ENCODE measurements around the gene ACTRT2.
A peak's percentile ranks its signal among the peaks of the same experiment; 100 is the strongest.

The ACTRT2 gene

DNA sequence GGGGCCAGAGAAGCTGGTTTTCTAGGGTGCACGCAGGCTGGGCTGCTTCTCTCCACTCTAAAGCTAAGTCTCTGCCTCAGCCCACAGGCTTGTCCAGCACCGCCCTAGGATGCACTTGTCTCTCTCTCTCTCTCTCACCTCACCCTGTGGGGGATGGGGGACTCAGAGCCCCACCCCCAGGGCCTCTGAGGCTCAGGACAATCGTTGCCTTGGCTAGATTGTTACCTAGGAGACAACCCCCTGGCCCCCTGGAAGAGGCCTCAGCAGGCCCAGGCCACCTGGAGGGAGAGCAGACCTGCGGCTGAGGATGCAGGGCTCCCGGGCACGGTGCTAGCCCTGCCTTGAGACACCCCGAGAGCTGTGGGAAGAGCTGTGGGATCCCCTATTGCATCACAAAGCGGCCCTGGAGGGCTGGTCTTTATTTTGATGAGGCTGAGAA, at the start of gene ACTRT2:
ACTRT2 (plus strand) TSS at position 235 of the 439 bp plus-strand sequence. CDS start 220 bp downstream, outside the sequence.
- no peak for DNase-seq

DNA sequence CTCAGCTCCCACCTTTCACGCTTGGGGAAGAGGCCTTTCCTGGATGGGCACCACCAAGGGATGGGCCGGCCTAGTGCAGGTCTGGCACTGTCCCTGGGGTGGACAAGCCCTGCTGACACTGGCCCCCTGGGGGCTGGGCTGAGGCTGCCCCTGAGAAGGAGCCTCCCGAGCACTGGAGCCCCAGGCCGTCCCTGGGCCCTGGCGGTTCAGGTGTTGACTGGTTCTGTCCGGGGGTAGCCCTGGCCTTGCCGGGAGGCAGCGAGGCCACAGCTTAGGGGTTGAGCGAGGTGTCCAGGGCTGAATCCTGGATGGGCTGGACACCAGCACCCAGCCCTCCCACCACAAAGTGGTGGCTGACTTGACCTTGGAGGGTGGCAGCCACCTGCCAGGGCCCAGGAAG, 49.7 kb upstream of the ACTRT2 start:
- DNase-seq, result no peak

DNA sequence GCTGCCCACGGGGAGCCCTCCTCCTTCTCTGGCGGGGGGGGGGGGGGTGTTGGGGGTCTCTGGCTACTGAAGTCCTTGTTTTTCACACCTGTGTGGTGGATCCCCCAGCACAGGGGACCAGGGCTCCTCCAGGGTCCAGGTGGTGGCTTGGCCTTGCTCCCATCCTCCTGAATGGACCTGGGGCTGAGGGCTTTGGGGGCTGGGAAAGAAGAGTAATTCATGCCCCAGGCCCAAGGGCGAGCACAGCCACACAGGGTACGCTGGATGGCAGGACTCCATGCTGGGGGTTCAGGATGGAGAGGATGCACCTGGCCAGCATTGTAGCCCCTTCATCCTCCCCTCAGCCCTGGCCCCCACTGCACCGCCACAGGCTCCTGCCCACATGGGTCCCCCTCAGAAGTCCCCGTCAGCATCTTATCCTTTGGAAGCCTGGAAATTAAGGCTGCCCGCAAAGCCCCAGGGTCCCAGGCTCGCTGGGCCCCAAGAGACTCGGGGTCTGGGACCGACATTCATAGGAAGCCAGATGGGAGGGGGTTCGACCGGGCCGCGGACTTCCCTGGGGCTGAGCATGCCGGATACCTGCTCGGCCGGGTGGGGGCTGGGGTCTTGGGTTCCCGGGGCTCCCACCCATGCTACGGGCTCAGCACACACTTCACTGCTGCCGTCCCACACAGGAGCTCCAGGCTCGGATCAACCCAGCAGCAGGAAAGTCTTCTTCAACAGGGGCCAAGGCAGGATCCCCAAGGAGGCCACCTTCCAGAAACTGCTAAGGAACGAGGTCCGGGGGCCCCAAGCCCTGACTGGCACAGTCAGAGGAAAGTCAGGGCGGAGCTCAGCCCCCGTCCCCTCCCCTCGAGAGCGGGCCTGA, 49.0 kb upstream of the ACTRT2 start:
- no peak for DNase-seq

DNA sequence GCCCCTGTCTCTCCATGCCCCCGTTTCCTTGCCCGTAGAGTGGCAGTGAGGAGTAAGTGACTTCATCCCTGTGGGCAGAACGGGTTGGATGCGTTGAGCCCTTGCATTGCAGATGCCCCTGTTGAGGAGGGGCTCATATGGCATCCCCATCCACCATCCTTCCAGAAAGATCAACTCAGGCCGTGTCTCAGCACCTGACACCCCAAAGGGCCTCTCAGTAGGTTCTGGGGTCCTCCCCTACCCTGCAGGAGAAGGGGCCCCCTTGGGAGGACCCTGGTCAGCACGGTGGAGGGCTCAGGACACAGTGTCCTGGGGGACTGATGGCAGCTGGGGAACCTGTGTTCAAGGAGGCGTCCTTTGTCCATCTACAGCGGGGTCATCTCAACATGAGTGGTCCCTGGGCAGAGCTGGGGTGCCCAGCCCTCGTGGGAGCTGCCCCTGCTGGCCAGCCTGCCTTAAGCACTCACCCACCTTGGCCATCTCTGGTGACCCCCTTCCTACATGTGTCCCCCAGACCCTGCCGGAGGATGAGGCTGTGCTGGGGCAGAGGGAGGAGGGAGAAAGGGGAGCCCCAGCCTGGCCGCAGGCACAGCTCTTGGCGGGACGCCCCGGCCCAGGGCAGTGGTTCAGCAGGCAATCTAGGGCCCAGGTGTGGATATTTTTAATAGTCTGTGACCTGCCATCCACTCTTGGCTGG, 48.2 kb upstream of the ACTRT2 start:
- DNase-seq, result no peak

DNA sequence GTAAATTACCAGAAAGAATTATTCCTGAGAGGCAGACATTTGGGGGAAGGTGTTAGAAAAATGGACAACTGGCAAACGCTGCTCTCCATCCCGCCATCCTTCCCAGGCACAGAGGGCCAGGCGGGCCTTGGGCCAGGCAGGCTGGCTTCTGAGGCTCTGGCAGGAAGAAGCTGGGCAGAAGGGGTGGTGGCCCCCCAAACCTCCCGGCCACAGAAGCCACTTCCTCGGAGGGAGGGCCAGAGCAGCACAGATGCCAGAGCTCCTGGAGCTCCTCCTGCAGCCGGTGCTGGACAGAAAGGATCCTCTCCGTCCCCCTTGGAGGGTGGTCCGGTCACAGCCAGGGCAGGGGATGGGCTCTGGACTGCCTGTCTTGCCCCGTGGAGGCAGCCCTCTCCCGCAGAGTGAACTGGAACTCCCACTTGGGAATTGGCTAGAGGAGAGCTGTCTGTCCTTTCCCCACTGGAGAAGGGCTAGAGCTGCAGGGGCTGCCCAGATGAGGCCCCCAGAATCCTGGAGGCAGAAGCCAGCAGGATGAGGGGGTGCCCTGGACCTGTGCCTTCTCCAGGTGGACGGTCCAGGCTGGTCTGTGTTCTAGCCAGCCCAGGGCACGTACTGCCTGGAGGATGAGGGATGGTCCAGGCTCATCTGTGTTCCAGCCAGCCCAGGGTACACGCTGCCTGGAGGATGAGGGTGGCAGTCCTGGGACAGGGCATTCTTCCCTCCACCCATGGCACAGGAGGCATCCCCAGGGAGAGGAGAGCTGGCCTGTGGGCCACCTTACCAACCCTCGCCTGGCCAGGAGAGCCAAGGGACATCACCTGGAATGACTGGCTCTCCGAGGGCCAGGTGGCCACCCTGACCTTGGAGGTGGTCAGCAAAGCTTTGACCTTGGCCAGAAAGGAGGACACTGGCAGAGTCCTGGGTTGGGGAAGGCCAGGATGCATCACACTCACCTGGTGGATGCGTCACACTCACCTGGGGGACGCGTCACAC, 47.4 kb upstream of the ACTRT2 start:
- DNase-seq, result no peak

DNA sequence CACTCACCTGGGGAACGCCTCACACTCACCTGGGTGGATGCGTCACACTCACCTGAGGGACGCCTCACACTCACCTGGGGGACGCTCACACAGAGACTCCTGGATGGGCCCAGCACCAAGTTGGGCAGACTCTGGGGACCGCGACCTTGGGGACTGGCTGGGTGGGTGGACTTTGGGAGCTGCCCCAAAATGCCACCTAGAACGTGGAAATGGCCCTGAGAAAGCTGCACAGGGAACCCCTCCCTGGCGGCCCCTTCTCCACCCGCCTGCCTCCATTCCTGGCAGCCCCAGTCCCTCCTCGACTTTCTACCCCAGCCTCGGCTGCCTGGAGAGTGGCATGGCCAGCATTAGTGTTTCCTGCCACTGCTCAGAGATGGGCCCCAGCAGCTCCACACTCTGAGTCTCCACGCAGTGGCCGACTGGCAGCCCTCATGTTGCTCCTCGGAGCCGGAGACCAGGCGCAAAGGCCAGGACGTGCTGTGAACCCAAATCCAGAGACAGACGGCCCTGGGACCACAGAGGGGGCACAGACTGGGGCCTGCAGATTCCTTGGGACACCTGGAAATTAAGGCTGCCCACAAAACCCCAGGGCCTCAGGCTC, 46.5 kb upstream of the ACTRT2 start:
- no peak for DNase-seq

DNA sequence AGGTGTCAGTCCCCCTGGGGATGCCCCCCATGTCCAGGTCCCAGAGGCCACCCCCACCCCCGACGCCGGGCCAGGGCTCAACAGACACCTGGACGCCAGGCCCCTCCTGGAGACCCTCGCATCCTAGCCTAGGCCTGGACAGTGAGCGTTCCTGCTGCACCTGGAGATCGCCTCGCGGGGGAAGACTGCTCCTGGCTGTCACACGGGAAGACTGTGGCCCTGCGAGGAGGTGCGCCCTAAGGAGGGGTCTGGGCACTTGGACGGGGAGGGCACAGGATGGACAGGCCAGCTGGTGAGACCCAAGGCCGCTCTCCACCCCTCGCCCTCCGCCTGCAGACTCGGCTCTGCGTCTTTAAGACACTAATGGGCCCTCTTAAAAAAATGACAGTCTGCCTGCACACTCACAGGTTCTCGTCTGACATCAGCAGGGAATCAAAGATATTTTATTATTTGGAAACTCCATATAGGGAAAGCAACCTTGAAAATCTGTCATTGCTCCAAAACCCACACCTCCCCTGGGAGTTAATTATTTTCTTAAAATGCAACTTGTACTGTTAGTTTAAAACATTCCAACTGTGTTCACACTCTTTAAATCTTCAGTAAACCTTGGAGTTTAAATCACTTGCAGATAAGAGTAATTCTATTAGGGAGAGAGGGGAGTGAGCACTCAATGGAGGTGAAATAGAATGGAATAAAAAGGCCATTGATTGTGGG, 45.6 kb upstream of the ACTRT2 start:
- DNase-seq, result no peak

DNA sequence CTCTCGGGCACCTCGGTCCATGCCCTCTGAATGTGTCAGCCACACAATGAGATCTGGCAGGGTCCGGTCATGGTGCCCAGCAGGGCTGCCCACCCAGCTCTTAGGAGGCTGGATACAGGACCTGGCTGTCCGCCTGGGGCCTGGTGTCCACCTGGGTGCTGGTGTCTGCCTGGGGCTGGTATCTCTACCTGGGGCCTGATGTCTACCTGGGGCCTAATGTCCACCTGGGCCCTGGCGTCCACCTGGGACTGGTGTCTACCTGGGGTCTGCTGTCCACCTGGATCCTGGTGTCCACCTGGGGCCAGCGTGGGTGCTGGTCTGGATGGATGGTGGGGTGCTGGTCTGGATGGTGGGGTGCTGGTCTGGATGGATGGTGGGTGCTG, 45.1 kb upstream of the ACTRT2 start:
- DNase-seq, result no peak

DNA sequence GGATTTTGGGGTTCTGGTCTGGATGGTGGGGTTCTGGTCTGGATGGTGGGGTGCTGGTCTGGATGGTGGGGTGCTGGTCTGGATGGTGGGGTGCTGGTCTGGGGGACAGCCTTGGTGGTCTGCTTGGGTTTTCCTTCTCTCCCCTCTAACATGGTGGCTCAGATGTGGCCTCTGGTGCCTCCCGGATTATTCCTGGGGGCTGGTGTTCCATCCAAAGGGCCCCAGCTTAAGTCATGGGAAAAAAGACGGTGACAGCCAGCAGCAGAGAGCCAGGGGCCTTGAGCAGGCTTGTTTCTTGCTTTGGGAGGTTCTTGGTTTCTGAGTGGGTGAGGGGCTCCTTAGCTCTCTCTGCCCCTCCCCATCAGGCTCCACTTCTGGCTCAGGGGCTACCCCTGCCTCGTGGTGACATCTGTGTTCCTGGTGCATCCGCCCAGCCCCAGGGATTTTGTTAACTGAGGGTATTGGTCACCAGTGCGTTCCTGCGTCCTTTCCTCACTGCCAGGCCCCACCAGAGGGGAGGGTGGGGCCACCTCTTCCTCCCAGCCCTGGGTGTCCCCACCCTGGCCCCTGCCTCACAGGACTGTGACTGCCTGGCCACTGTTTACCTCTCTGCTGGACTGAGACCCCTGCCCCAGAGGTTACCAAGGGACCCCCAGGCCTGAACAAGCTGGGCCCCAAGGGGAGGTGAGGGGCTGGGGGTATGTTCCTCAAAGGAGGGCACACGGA, 43.2 kb upstream of the ACTRT2 start:
- no peak for DNase-seq

DNA sequence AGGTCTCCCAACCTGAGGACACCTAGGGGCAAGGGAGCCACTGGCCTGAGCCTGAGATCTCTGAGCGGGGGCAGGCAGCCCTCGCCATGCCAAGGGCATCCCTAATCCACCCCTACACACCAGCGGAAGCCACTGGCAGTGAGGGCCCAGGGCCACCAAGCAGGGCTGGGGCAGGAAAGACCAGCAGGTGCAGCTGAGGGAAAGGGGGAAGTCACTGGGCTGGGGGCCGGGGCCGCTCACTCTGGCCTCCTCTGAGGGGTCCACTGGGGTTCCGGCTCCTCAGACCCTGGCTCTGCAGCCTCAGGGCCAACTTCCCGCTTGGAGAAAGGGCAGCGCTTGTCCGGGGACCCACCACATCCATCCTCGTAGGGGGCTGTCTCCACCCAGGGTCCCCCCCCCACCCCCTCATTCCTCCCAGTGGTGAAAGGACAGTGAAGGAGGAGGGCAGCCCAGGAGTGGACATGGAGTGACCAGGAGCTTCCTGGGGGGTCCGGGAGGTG, 42.5 kb upstream of the ACTRT2 start:
- no peak for DNase-seq

DNA sequence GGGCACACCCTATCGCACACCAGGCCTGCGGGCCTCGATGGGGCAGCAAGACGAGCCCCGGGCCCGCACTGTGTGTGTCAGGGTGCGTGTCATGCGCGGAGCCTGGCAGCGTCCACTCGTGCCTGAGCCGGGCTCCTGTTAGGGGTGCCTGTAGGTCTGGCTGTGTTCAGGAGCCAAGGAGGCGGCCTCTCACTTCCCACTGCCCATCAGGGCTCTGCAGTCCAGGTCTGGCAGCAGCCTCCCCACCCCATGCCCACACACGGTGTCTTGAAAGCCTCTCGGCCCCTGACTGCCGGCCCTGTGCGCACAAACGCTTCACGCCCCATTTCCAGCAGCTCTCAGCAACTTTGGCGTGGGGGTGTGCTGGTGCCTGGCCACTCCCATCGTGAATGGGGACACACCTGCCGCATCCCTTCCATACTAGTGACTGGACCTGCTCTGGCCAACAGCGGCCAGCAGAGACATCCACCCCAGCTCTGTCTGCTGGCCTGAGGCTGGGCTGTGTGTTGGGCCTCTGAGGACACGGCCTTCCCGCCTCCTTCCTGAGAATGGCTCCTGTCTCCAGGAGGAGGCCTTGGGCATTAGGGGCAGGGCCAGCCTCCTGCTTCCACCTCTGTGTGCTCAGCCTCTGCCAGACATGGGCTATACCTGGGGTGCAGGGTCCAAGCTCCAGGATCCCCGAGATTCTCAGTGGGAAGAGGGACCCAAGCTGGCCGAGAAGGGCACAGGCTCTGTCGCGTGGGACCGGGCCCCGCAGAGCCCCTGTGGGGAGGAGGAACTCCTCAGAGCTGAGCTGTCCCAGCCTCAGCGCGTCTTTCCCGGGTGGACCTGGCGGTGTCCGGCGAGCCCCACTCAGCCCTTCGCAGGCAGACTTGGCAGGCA, 41.8 kb upstream of the ACTRT2 start:
- DNase-seq, result no peak

DNA sequence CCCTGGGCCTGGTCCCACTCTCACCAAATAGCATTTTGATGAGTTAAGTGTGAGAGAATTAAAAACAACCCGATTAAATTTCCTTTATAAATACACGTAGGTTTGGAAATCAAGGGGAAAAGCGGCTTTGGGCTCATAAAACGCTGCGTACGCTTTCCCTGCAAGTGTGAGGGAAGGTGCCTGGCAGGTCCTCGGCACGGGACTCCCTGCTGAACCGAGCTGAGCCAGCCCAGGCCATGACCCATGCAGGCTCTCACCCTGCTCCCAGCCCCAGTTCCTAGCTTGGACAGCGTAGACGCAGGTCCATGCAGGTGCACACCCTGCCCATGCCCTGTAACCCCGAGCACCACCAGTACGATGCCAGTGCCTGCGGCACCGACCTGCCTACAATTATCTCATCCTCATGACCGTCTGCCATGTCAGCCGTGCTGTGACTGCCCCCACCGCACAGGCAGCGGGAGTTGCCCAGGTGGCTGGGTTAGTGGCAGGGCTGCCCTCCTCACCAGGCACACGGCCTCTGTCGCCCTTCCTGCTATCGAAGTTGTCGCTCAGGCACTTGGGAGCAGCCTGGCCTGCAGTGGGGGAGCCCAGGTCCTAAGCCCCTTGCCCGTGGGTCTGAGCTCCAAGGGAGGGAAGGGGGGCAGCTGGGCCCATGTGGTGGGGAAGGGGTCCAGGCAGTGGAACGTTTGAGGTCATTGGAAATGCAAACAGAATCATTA, 41.0 kb upstream of the ACTRT2 start:
- no peak for DNase-seq

DNA sequence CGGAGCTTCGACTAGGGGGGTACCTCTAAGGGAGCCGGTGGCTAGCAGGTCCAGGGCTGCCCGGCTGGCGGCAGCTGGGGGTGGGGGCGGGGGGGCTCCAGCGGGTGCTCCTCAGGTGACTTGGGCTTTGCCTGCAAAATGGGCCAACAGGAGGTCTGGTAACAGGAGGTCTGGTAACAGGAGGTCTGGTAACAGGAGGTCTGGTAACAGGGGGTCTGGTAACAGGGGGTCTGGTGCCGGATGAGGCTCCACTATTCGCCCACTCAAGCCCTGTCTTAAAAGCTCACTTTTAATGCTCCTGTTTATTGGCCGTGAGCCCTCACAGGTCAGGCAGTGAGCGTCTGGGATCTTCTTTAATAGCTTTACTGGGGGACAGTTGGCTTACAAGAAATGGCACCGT, 40.4 kb upstream of the ACTRT2 start:
- no peak for DNase-seq

DNA sequence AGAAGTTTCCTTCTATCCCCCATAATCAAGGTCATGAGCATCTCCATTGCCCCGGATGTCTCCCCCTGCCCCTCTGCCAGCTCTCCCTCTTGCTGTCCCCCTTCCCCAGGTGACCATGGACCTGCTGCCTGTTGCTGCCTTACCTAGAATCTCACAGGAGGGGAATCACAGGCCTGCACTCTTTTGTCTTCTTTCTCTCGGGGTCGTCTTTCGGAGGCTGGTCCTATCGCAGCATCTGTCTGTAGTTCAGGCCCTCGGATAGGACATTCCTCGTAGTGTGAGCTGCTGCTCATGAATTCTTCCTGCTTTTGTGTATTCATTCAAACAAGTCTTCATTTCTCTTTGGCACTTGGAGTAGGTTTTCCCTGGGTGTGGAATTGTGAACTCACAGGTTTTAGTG, 39.9 kb upstream of the ACTRT2 start:
- DNase-seq, result no peak

DNA sequence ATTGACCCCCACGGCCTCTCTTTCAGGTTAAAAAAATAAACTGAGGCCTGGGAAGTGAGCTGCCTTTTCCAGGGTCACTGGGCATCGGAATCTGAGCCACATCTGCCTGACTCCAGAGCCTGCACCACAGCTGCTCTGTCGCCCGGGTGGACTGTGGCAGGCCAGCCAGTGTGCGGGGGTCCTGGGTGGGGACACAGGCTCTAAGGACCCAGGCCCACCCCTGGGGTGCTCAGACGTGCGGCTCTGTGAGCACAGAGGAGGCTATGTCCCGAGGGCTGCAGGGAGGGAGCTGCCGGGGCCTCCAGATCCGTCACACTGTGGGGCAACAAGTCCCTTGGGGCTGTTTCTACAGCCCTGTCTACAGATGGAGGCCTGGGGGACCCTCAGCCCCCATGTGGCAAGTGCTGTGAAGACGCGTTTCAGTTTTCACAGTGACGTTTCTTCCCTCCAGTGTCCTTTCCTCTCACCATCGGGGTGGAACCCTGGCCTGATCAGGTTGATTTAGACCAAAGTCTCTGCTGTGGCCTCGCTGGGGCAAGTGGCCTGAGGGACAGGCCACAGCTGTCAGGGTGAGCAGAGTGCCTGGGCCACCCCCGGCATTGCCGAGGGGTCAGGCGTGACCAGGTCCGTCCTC, 39.2 kb upstream of the ACTRT2 start:
- DNase-seq, result no peak

DNA sequence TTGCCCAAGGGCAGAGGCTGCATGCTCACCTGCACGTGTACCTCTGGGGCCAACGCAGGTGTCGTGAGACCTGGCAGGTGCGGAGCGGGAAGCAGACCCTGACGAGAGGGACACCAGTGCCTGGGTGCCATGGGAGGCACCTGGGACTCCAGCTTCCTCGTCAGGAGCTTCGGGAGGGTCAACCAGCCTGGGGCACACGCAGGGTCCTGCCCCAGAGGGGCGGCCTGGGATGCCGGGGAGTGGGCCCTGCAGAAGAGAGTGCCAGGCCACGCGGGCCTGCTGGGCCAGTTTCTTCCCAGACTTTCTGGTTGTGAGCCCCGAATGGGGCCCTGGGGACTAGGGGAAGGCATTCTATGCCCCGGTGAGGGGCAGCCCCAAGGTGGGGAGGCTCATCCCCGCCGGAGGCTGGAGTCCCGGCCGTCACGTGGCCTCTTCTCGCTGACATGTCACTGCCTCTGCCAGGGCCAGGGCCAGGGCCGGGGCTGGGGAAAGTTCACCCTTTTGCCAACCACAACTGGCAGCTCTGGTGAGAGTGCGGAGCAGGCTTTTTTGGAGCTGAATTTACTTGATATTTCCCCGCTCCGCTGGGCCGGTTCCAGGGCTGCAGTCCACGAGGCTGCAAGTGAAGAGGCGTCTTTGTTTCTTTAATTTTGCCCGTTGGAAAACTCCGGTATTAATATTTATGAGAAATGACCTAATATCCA, 38.5 kb upstream of the ACTRT2 start:
- peak; percentile 11 to 80 for DNase-seq

DNA sequence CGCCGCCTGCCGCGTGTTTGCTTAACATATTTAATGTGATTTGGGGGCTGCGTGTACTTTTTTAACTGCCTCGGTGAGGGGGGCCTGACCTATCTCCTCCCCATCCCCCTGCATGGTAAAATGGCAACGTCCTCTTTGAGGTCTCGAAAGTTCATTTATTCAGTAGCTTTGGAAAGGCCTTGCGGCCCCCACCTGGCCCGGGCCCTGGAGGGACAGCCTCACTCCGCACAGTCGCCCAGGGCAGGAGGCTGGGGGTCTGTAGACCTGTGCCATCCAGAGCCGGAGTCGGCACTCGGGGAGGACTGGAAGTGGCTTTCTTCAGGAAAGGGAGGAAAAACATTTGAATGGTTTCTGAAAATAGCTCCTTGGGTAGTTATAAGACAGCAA, 38.0 kb upstream of the ACTRT2 start:
- no peak for DNase-seq

Measured in hippocampal formation (tissue), 2 donors.